Natural killer cell (primary cell): Measurements from ENCODE around the gene PPP1R9A. TPM values are rescaled to one million over a fixed set of nuclear protein-coding genes. Genes with fewer than 3 reads are reported as not detected.

ENCODE experiments used
- ATAC-seq, 3 donors: fragments of 150-1000 bp in 2 of 3; fragments of 200-7000 bp in 1 of 3; cut with Tn5 transposase; 1 replicate in 1 of 3; 2 replicates in 2 of 3; pipeline ENCODE4 v1.10.0; 2021; ENCODE audit warnings: mild to moderate bottlenecking in 2 of 3, moderate library complexity in 2 of 3
- DNase-seq, 2 donors: peaks; one replicate each; pipeline versions ENCODE4 v3.0.0 to v3.0.0-alpha.2; 2013 to 2021; ENCODE audit warnings: mixed read lengths in 1 of 2
- H3K27ac ChIP-seq: one replicate; pipeline ENCODE4 v1.5.1; 2013; ENCODE audit warnings: mild to moderate bottlenecking, low read length
- H3K27me3 ChIP-seq: one replicate; pipeline ENCODE4 v1.6.1; 2013; ENCODE audit warnings: low read length; ENCODE audit not compliant: control insufficient read depth, insufficient read depth
- H3K36me3 ChIP-seq: one replicate; pipeline ENCODE4 v1.6.1; 2013; ENCODE audit warnings: low read length; ENCODE audit not compliant: control insufficient read depth, insufficient read depth
- H3K4me1 ChIP-seq: one replicate; pipeline ENCODE4 v1.6.1; 2013; ENCODE audit warnings: low read length; ENCODE audit not compliant: control insufficient read depth, insufficient read depth
- H3K4me3 ChIP-seq: one replicate; pipeline ENCODE4 v1.5.1; 2013; ENCODE audit warnings: low read length
- H3K9me3 ChIP-seq: one replicate; pipeline ENCODE4 v1.6.1; 2013; ENCODE audit warnings: low read length; ENCODE audit not compliant: control insufficient read depth, insufficient read depth
- H3K27ac Mint-ChIP-seq, 2 donors: one replicate each; pipeline ENCODE4 v1.8.0; 2022; ENCODE audit warnings: mild to moderate bottlenecking in 2 of 2, mixed read lengths in 2 of 2, moderate library complexity in 1 of 2
- H3K27me3 Mint-ChIP-seq, 2 donors: one replicate each; pipeline ENCODE4 v1.8.0; 2022; ENCODE audit warnings: low read depth in 2 of 2, mixed read lengths in 2 of 2
- H3K36me3 Mint-ChIP-seq: one replicate; pipeline ENCODE4 v1.8.0; 2022; ENCODE audit warnings: mixed read lengths
- H3K4me1 Mint-ChIP-seq, 2 donors: one replicate each; pipeline ENCODE4 v1.8.0; 2022; ENCODE audit warnings: mixed read lengths in 2 of 2
- H3K4me3 Mint-ChIP-seq: one replicate; pipeline ENCODE4 v1.8.0; 2022; ENCODE audit warnings: mild to moderate bottlenecking, moderate library complexity, mixed read lengths
- H3K9me3 Mint-ChIP-seq, 2 donors: one replicate each; pipeline ENCODE4 v1.8.0; 2022; ENCODE audit warnings: mixed read lengths in 2 of 2
- WGBS: methylation state at CpG from one replicate; pipeline ENCODE4 v1.1.7; 2013; ENCODE audit warnings: missing lambda C conversion rate; ENCODE audit not compliant: insufficient coverage; 5-methylcytosine and 5-hydroxymethylcytosine counted together
- intact Hi-C: fragments of 100-400 bp; cut with micrococcal nuclease; formaldehyde crosslinking; loops from one replicate; pipeline ENCODE4 v1.14.2; 2022
- total RNA-seq, 4 donors: library from RNA; stranded (reverse); fragments of 120-200 nt in 1 of 4; gene quantifications; one replicate each; pipeline versions ENCODE4 v1.2.3 to v1.2.4, GENCODE V29; 2013 to 2022
- TF ChIP-seq, protein P1 (sequence below): fragments of 200-600 bp; IDR thresholded peaks from one replicate; pipeline ENCODE4 v1.8.0; 2022; ENCODE audit warnings: antibody characterized with exemption

PPP1R9A gene
- total RNA-seq, 3 donors from 2014 or later (not counting 1 experiment from before 2014, with no cell fraction given) = 1.6 to 6.0 (median 2.0) TPM

DNA sequence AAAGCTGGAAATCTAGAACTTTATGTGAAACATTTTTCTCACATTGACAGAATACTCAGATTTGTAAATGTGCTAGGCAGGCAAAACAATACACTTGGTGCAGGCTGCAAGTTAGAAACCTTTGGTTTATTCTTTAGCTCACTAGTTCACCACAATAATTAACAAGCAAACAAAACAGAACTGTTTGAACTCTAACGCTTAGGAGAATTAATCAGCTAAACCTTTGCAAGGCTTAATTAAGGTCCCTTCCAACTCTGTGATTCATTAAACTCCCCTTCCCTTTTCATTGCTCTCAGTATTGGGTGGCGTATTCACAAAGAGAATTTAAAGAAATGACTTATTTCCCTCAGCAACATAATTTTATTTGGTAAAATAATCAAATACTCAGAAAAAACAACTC lies 317.9 kb downstream of the PPP1R9A start:
- no peak for ATAC-seq
- Histone ChIP-seq H3K9me3 (no peaks in the 10 kb centered on the region), H3K4me1 (no peaks in the 10 kb centered on the region), H3K4me3 (no peak overlapping the region), H3K27me3 (no peaks in the 10 kb centered on the region), H3K36me3 (no peaks in the 10 kb centered on the region), H3K27ac (no peak overlapping the region)
- no peak for DNase-seq
- WGBS = 86% methylated on average over 1 of the region's 2 CpGs
- TF ChIP-seq, protein P1, sequence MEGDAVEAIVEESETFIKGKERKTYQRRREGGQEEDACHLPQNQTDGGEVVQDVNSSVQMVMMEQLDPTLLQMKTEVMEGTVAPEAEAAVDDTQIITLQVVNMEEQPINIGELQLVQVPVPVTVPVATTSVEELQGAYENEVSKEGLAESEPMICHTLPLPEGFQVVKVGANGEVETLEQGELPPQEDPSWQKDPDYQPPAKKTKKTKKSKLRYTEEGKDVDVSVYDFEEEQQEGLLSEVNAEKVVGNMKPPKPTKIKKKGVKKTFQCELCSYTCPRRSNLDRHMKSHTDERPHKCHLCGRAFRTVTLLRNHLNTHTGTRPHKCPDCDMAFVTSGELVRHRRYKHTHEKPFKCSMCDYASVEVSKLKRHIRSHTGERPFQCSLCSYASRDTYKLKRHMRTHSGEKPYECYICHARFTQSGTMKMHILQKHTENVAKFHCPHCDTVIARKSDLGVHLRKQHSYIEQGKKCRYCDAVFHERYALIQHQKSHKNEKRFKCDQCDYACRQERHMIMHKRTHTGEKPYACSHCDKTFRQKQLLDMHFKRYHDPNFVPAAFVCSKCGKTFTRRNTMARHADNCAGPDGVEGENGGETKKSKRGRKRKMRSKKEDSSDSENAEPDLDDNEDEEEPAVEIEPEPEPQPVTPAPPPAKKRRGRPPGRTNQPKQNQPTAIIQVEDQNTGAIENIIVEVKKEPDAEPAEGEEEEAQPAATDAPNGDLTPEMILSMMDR = no peak
- no peak overlapping the region for H3K4me3 Mint-ChIP-seq
- H3K4me1 Mint-ChIP-seq = no peaks in the 10 kb centered on the region
- H3K27ac Mint-ChIP-seq = no peak overlapping the region
- no peaks in the 10 kb centered on the region for H3K36me3 Mint-ChIP-seq
- intact Hi-C loops = no loop called here
- H3K27me3 Mint-ChIP-seq = no peaks in the 10 kb centered on the region
- H3K9me3 Mint-ChIP-seq = peaks cover 2 to 4% of the 10 kb centered on the region in 2 donors

- no peak overlapping the region for H3K27ac Mint-ChIP-seq
- no peak for ATAC-seq
Measured at GRCh38 chr7:95229301-95229700, 321.9 kb downstream of the PPP1R9A start.

GRCh38 chr7:95238252-95238943 lies 331.0 kb downstream of the PPP1R9A start:
- H3K27ac Mint-ChIP-seq = no peak overlapping the region
- H3K9me3 Mint-ChIP-seq = peaks cover 0 to 3% of the 10 kb centered on the region in 2 donors
- no peaks in the 10 kb centered on the region for H3K9me3 ChIP-seq

More at GRCh38 chr7:95229301-95229700, 321.9 kb downstream of the PPP1R9A start:
- Histone ChIP-seq H3K4me3 (no peak overlapping the region), H3K27me3 (no peaks in the 10 kb centered on the region), H3K36me3 (no peaks in the 10 kb centered on the region), H3K9me3 (no peaks in the 10 kb centered on the region), H3K27ac (no peak overlapping the region), H3K4me1 (no peaks in the 10 kb centered on the region)
- no peaks in the 10 kb centered on the region for H3K4me1 Mint-ChIP-seq
- no peaks in the 10 kb centered on the region for H3K36me3 Mint-ChIP-seq
- peaks cover 2 to 6% of the 10 kb centered on the region in 2 donors for H3K9me3 Mint-ChIP-seq
- WGBS = 86% methylated on average over 5 of the region's 5 CpGs
- TF ChIP-seq, protein P1 = no peak
- no peak for DNase-seq
- peaks cover 0 to 6% of the 10 kb centered on the region in 2 donors for H3K27me3 Mint-ChIP-seq
- H3K4me3 Mint-ChIP-seq = no peak overlapping the region
- intact Hi-C loops = no loop called here

More at GRCh38 chr7:95238252-95238943, 331.0 kb downstream of the PPP1R9A start:
- TF ChIP-seq, protein P1 = no peak
- no peaks in the 10 kb centered on the region for H3K36me3 ChIP-seq
- ATAC-seq (no peak), DNase-seq (no peak)
- no peak overlapping the region for H3K4me3 ChIP-seq
- H3K4me1 ChIP-seq = no peaks in the 10 kb centered on the region
- no peaks in the 10 kb centered on the region for H3K27me3 ChIP-seq
- Mint-ChIP-seq H3K4me1 (no peaks in the 10 kb centered on the region), H3K4me3 (no peak overlapping the region), H3K27me3 (peaks cover 0 to 2% of the 10 kb centered on the region in 2 donors), H3K36me3 (no peaks in the 10 kb centered on the region)
- no peak overlapping the region for H3K27ac ChIP-seq
- 100% methylated on average over 1 of the region's 3 CpGs for WGBS
- intact Hi-C loops = no loop called here
